Aorta (tissue), 5 donors: ENCODE data around the gene CTSD. TPM values are rescaled to one million over a fixed set of nuclear protein-coding genes. Genes with fewer than 3 reads are reported as not detected.
A peak's percentile ranks its signal among the peaks of the same experiment; 100 is the strongest.

Experiments used
- ATAC-seq: fragments of 200-7000 bp; cut with Tn5 transposase; one replicate; pipeline ENCODE4 v1.9.1; 2022; ENCODE audit warnings: moderate library complexity; ENCODE audit not compliant: low FRiP score
- DNase-seq, 2 donors: peaks; one replicate each; pipeline ENCODE4 v3.0.0-alpha.2; 2020
- H3K27ac ChIP-seq, 2 donors: one replicate each; pipeline ENCODE4 v1.5.1; 2013; ENCODE audit warnings: low read length in 2 of 2, mild to moderate bottlenecking in 2 of 2, moderate library complexity in 2 of 2, control low read depth in 1 of 2, inconsistent platforms in 1 of 2, low read depth in 1 of 2
- H3K27me3 ChIP-seq, 2 donors: one replicate each; pipeline ENCODE4 v1.6.1; 2013; ENCODE audit warnings: control low read depth in 1 of 2, low read length in 1 of 2, mild to moderate bottlenecking in 1 of 2, moderate library complexity in 1 of 2; ENCODE audit not compliant: insufficient read depth in 2 of 2, control insufficient read depth in 1 of 2
- H3K36me3 ChIP-seq, 2 donors: one replicate each; pipeline ENCODE4 v1.6.1; 2013; ENCODE audit warnings: control low read depth in 1 of 2, low read length in 1 of 2, mild to moderate bottlenecking in 1 of 2; ENCODE audit not compliant: insufficient read depth in 2 of 2, control insufficient read depth in 1 of 2
- H3K4me1 ChIP-seq, 2 donors: one replicate each; pipeline ENCODE4 v1.6.1; 2013; ENCODE audit warnings: low read length in 2 of 2, control low read depth in 1 of 2, mild to moderate bottlenecking in 1 of 2, moderate library complexity in 1 of 2; ENCODE audit not compliant: insufficient read depth in 2 of 2, control insufficient read depth in 1 of 2
- H3K4me3 ChIP-seq, 2 donors: one replicate each; pipeline ENCODE4 v1.5.1; 2013; ENCODE audit warnings: low read length in 2 of 2, control low read depth in 1 of 2, mild to moderate bottlenecking in 1 of 2
- H3K9me3 ChIP-seq: one replicate; pipeline ENCODE4 v1.6.1; 2013; ENCODE audit warnings: mild to moderate bottlenecking, low read length; ENCODE audit not compliant: control insufficient read depth
- WGBS, 2 donors: extraction: QIAGEN DNeasy Blood & Tissue Kit; methylation state at CpG; one replicate each; pipeline ENCODE4 v1.1.7; 2013; 5-methylcytosine and 5-hydroxymethylcytosine counted together
- intact Hi-C, 2 donors: fragments of 100-400 bp; cut with DNase I; formaldehyde crosslinking; loops; one replicate each; pipeline versions ENCODE4 v1.14.2 to v1.15.0; 2022
- polyA plus RNA-seq, 2 donors: library from polyadenylated mRNA; stranded (reverse); fragments of 200-250 nt; gene quantifications; one replicate each; pipeline ENCODE4 v1.2.3, GENCODE V29; 2013
- total RNA-seq, 2 donors: library from RNA; stranded (reverse); fragmentation: NEBNext Ultra II Directional; extraction: Animal tissue kit (Norgen Biotek cat#: 25700); gene quantifications; one replicate each; pipeline ENCODE4 v1.2.1, GENCODE V29; 2021
- donor health status: healthy with polysubstance abuse.
- donor health status: Bipolar disorder and iron deficiency.
- donor health status: DM: no; HTN: no; CAD: no.
- donor health status: DM: no; HTN: no; CAD: no.
- donor health status: DM: yes; HTN: yes; CAD: no.

The CTSD gene
- total and polyA plus RNA-seq, 4 donors = 473 to 646 (median 577) TPM

DNA sequence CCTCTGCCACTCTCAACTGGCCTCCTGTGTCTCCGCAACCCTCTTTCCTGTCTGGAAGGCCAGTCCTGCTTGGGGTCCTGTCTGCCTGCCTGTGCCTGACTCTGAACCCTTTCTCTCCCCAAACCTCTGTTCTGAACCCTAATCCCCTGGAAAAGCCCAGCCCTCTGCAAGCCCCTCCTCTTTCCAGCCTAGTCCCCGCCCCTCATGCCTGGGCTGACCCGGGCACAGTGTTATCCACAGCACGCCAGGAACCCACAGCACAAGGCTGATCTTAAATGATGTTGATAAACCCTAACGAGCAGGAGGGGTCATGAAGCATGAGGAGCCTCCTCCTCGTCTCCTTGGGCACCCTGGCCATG is 13.3 kb downstream of the CTSD start, which contains the start of gene IFITM10:
IFITM10 (minus strand) TSS at position 115 of the 359 bp plus-strand sequence. CDS start 153 bp downstream, outside the sequence.
- peak; percentile 79 to 82 for DNase-seq
- no peaks in the 10 kb centered on the region for H3K9me3 ChIP-seq
- peaks cover 0 to 4% of the 10 kb centered on the region in 2 donors for H3K36me3 ChIP-seq
- WGBS, 2 donors = 34 to 35% methylated on average over 6 of the region's 6 CpGs
- no peaks in the 10 kb centered on the region for H3K27me3 ChIP-seq
- intact Hi-C loops = no loop called here
- H3K4me3 ChIP-seq = peak within 1 kb of the TSS; percentile 56 to 59
- H3K4me1 ChIP-seq = no peaks in the 10 kb centered on the region
- no peak for ATAC-seq
- peak within 1 kb of the TSS; percentile 54 to 86 for H3K27ac ChIP-seq

DNA sequence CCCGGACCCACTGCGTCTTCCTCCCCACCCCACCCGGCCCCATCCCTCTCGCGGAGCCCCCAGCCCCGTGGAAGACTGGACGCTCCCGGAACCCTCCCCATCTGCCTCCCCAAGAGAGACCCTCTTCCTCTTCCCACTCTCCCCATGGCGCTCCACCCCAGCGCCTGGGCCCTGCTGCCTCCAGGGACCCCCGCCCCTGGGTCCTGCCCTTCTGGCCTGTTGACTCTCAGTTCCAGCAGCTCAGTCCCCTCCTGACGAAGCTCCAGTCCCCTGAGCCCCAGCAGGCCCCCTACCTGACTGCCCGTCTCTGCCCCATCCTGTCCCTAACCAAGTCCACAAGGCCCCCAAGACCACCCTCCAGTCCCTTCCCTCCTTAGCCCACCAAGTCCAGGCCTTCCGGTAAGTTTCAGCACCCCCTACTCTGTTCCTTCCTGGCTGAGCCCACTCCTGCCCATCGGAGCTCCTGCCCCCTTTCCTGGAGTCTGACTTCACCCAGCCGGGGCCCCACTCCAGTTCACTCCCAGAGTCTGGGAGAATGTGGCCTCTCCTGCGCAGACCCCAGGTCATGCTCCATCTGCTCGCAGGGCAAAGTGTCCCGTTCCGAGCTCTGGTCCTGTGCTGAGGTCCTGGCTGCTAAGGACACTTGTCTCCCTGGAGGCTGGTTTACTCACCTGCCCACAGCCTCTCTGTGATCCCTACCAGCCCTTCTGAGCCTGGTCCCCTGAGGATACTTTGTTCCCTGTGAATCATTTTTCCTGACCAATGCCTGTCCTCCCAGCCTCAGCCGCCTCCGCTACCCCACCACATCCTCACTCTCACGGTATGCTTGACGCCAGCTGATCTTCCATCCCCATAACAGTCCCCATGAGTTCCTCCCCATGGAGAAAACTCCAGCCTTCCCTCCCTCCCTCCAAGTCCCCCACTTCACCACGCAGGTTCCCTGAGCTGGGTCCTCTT is 14.1 kb downstream of the CTSD start:
- peak overlapping the region; percentile 56 to 59 for H3K4me3 ChIP-seq
- DNase-seq = peak; percentile 80 to 83
- H3K27ac ChIP-seq = peak overlapping the region; percentile 54 to 86
- H3K9me3 ChIP-seq = no peaks in the 10 kb centered on the region
- H3K4me1 ChIP-seq = no peaks in the 10 kb centered on the region
- H3K36me3 ChIP-seq = peaks cover 0 to 4% of the 10 kb centered on the region in 2 donors
- ATAC-seq = no peak
- no peaks in the 10 kb centered on the region for H3K27me3 ChIP-seq
- 27 to 31% methylated on average over 17 to 25 of the region's 25 CpGs for WGBS, 2 donors
- intact Hi-C loops = loop anchor here (2.0 to 5.0 kb wide), 3 partner anchors 52 to 78 kb away; partner anchors contain the start of gene KRTAP5-6 (in 1 of the 2)

DNA sequence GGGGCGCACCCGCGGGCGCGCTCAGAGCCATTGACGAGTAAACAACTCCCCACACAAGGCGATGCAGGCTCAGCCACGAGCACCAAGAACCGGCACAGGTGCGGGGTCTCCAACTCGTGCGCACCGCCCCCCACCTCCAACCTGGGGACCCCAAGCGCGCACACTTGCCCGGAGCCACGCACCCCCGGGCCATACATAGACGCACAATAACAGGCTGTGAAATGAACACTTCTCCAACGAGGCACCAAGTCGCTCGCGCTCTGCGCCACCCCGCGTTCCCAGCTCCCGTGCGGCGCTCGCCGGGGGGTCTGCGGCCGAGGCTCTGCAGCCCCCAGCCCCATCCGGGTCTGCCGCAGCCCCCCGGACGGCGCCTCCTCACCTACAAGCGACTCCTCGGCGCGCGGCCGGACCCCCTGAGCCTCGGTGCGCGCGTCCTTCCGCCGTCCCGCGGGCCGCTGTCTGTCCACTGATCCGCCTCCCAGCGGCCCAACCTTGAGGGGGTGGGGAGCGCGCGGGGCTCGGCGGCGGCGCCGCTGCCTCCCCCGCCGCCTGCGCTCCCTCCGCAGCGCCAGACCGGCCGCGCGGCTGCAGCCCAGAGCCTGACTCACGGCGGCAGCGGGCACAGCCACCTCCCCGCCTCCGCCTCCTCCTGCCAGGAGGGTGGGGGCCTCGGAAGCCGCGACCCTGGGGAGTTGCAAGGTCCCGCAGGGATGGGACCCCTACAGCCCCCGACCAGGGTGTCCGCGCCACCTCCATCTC is 14.9 kb downstream of the CTSD start:
- Histone ChIP-seq H3K36me3 (peaks cover 0 to 4% of the 10 kb centered on the region in 2 donors), H3K4me1 (no peaks in the 10 kb centered on the region), H3K27me3 (no peaks in the 10 kb centered on the region), H3K27ac (peak overlapping the region; percentile 54 to 86), H3K9me3 (no peaks in the 10 kb centered on the region), H3K4me3 (peak overlapping the region; percentile 56 to 59)
- peak; percentile 72 to 87 for DNase-seq
- intact Hi-C loops = loop anchor here (2.0 to 5.0 kb wide), 3 partner anchors 52 to 78 kb away; partner anchors contain the start of gene KRTAP5-6 (in 1 of the 2)
- ATAC-seq = peak; percentile 15
- WGBS, 2 donors = 1% methylated on average over 69 to 84 of the region's 84 CpGs

DNA sequence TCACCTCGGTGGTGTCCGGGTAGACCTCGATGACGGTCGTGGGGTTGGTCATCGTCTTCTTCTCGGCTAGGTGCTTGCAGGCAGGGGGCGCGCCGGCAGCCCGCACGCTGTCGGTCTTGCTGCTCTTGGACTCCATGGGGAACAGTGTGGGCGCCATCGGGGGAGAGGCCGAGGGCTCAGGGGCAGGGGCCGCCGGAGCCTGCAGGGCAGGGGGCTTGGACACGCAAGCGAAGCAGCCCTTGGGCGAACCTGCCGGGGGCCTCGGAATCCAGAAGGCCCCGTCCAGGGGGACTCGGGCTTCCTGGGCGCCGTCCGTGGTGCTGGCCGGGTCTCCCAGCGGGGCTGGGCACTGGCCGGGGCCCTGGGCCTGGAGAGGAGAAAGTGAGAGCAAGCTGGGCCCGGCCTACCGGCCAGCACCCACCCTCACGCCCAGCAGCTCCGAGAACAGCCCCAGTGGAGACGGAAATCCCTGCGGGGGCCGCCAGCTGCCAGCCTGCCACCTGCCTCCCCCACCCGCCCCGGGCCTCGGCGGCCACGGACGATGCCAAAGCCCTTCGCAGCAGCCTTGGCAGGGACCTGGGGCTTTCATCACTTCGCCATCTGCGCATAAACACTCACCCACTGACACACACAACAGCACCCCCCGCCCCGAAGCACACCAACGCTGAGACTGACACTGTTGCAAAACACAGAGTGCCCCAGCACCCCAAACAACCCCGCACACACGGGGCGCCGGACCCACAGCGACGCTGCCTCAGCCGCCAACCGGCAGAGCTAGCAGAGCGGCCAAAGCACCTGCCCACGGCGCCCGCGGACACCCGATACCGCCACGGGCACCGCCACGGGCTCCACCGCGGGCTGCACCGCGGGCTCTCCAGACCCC is 15.7 kb downstream of the CTSD start:
- Histone ChIP-seq H3K36me3 (peaks cover 0 to 2% of the 10 kb centered on the region in 2 donors), H3K27me3 (no peaks in the 10 kb centered on the region), H3K9me3 (no peaks in the 10 kb centered on the region), H3K27ac (peak overlapping the region in 1 of 2 donors; percentile 45), H3K4me3 (peak overlapping the region; percentile 56 to 59), H3K4me1 (no peaks in the 10 kb centered on the region)
- intact Hi-C loops = loop anchor here (2.0 to 5.0 kb wide), 3 partner anchors 51 to 79 kb away; partner anchors contain the start of gene KRTAP5-6 (in 1 of the 2)
- ATAC-seq = no peak
- WGBS, 2 donors = 20 to 25% methylated on average over 61 to 72 of the region's 72 CpGs
- peak; percentile 67 to 86 for DNase-seq

DNA sequence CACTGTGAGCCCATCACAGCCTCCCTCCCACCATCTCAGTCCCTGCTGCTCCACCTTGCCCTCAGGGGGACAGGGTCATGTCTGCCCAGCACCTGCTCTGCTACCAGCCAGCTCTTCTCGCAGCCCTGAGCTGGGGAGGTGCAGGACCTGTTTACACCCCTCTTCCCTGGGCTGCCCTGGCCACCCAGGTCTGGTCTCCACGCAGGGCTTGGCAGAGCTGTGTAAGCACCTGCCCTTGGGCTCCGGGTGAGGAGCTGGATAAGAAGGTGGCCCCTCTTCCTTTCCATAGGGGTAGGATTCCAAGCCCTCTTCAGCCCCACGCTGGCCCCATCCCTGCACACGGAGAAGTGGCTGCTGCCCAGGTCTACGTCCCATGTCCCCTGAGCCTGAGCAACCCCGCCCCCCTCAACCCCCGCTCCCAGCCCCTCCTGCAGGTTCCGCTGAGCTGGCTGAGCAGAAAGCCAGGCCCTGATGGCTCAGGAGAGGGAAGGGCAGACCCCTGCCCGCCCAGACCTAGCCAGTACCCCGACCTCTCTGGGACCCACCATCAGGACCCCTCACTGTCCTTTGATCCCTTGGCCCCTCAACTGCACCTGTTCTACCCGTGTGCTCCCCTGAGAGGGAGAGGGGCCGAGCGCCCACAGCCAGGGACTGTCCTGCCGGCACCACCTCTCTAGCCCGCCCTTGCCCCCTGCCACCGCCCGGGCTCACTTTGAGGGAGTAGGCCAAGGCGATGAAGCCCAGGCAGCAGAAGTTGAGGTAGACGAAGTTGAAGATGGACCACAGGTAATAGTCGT is 16.6 kb downstream of the CTSD start:
- Histone ChIP-seq H3K4me3 (no peak overlapping the region), H3K27ac (no peak overlapping the region), H3K27me3 (no peaks in the 10 kb centered on the region), H3K9me3 (no peaks in the 10 kb centered on the region), H3K4me1 (no peaks in the 10 kb centered on the region), H3K36me3 (no peaks in the 10 kb centered on the region)
- DNase-seq (peak; percentile 45 to 71), ATAC-seq (no peak)
- intact Hi-C loops = loop anchor here in 1 of 2 donors (5.0 kb wide), 2 partner anchors 50 to 80 kb away; partner anchors contain the start of gene KRTAP5-6
- WGBS, 2 donors = 94 to 95% methylated on average over 21 of the region's 21 CpGs

DNA sequence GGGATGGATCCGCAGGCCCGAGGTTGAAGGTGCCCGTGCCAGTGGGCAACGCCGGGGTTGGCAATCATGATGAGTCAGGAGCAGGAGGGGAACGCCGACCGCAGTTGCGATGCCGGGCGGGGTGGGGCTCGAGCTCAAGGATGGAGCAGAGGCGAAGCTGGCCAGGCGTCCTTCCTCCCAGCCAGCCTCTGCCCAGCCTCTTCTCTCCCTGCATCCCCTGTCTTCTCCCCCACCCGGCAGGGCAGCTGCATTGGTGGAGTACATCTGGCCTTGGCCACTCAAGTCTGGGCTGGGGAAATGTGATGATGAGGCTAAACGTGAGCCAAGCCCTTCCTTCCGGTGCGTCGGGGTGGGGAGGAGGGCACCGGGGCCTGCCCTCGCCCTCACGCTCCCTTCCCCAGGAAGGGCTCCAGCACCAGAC is 17.2 kb downstream of the CTSD start:
- no peaks in the 10 kb centered on the region for H3K27me3 ChIP-seq
- WGBS, 2 donors = 83 to 87% methylated on average over 22 of the region's 22 CpGs
- no peak for ATAC-seq
- intact Hi-C loops = loop anchor here in 1 of 2 donors (5.0 kb wide), 2 partner anchors 49 to 81 kb away; partner anchors contain the start of gene KRTAP5-6
- H3K27ac ChIP-seq = no peak overlapping the region
- no peaks in the 10 kb centered on the region for H3K36me3 ChIP-seq
- no peaks in the 10 kb centered on the region for H3K9me3 ChIP-seq
- no peaks in the 10 kb centered on the region for H3K4me1 ChIP-seq
- DNase-seq = peak; percentile 66 to 78
- H3K4me3 ChIP-seq = no peak overlapping the region

DNA sequence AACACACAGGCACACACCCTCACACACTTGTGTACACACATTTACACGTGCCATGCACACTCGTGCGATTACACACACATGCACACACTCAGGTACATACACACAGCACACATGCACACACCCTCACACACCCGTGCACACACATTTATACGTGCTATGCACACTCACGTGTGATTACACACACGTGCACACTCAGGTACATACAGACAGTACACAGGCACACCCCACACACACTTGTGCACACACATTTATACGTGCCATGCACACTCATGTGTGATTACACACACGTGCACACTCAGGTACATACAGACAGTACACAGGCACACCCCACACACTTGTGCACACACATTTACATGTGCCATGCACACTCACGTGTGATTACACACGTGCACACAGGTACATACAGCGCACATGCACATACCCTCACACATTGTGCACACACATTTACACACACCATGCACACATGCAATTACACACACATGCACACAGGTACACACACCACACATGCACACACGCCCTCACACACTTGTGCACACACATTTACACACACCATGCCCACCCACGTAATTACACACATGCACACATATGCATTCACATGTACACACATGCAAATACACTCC is 17.9 kb downstream of the CTSD start:
- Histone ChIP-seq H3K27me3 (no peaks in the 10 kb centered on the region), H3K4me3 (no peak overlapping the region), H3K4me1 (no peaks in the 10 kb centered on the region), H3K36me3 (no peaks in the 10 kb centered on the region), H3K9me3 (no peaks in the 10 kb centered on the region), H3K27ac (no peak overlapping the region)
- ATAC-seq (no peak), DNase-seq (peak in 1 of 2 donors; percentile 25)
- intact Hi-C loops = loop anchor here in 1 of 2 donors (5.0 kb wide), 2 partner anchors 49 to 81 kb away; partner anchors contain the start of gene KRTAP5-6
- 92 to 94% methylated on average over 14 of the region's 14 CpGs for WGBS, 2 donors
